ENCODE data around the gene KLRK1.
"Not testable (repeated sequence)": the region's sequence is repeated elsewhere in the genome, so short reads cannot be mapped to it uniquely, and the experiment has no call there.

KLRK1 gene

DNA sequence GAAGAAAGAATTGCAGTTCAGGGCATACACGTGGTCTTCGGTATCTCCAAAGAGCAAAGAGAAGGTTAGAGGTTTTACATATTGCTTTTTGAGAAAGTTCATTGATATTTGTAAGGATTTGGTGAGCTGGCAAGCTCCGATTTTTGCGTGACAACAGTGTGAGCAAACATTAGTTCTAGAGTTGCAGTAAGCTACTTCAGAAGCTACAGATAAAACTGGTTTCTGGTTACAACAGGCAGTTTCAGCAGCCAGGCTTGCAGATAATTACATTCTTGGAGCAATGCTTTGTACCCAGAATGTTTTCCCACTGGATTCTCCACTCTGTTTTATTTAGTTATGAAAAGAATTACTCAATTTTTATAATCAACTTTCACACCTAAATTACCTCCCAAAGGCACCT, 28.2 kb downstream of the KLRK1 start:
- no peak for DNase-seq

DNA sequence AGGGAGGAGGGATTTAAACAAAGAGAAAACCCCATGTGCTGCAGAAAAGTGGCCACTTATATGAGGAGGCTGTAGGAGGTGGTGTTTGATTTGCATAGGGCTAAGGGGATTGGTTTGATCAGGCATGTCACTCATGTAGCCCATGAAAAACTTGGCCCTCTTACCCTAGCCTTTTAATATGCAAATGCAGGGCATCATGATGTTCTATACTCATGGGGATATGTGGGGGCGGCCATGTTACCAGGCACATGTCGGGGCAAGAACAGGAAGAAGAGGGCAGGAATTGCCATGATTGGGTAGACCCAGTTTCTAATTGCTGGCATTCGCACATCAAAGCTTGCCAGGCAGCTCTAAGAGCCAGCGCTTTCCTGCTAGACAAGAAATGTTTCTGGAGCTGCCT, 28.8 kb downstream of the KLRK1 start:
- DNase-seq, result no peak

DNA sequence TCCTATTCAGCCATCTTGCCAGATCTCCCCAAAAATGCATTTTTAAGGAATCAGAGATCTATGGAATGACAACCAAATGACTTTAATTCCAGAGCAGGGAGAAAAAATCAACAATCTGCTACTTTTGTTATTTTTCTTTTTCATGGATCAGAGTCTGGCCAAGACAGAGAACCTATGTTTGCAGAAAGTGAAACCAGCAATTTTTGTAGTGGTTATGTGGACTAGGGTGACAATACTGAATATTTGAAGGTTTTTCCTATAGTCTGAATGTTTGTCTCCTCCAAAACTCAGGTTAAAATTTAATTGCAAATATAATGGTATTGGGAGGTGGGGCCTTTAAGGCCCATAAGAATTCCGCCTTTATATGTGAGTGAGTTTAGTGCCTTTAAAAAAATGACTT, 30.9 kb downstream of the KLRK1 start:
- DNase-seq, result no peak

DNA sequence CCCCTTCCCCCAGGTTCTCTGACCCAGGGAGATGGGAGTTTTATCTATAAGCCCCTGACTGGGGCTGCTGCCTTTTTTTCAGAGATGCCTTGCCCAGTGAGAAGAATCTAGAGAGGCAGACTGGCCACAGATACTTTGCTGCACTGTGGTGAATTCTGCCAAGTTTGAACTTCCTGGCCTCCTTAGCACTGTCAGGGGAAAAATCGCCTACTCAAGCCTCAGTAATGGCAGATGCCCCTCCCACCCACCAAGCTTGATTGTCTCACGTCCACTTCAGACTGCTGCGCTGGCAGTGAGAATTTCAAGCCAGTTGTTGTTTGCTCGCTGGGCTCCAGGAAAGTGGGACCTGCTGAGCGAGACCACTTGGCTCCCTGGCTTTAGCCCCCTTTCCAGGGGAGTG, 31.7 kb downstream of the KLRK1 start:
- no peak for DNase-seq

DNA sequence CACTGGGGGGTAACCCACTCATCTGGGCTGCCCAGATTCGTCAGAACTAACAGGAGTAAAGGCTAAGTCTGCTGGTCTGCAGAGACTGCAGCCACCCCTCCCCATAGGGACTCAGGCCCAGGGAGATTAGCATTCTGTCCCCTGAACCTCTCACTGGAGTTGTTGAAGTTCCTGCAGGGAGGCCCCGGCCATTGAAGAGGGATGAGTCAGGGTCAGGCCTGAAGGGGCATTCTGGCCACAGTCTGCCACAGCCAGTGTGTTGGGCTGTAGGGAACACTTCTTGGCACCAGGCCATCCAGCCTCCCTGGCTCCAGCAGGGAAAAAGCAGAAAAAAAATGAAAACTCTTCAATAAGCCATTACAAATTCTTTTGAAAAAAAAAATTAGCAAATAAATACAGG, 35.3 kb downstream of the KLRK1 start:
- no peak for DNase-seq

DNA sequence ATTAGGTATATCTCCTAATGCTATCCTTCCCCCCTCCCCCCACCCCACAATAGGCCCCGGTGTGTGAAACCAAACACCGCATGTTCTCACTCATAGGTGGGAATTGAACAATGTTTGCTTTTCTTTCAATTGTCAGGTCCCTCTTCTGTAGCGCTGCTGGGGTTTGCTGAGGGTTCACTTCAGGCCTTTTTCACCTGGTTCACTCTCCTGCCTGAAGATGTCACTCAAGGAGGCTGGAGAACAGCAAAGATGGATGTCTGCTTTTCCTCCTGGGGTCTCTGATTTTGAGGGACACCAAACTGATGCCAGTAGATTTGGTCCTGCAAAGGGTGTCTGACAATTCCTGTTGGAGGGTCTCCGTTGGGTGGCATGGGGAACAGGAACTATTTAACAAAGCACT, 35.8 kb downstream of the KLRK1 start:
- DNase-seq, result no peak

DNA sequence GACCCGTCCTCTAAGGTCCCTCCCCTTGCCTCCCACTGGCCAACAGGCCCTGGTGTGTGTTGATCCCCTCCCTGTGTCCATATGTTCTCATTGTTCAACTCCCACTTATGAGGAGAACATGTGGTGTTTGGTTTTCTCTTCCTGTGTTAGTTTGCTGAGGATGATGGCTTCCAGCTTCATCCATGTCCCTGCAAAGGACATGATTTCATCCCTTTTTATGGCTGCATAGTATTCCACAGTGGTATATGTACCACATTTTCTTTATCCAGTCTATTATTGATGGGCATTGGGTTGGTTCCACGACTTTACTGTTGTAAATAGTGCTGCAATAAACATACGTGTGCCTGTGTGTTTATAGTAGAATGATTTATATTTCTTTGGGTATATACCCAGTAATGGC, 38.4 kb downstream of the KLRK1 start:
- DNase-seq, result not testable (repeated sequence)

DNA sequence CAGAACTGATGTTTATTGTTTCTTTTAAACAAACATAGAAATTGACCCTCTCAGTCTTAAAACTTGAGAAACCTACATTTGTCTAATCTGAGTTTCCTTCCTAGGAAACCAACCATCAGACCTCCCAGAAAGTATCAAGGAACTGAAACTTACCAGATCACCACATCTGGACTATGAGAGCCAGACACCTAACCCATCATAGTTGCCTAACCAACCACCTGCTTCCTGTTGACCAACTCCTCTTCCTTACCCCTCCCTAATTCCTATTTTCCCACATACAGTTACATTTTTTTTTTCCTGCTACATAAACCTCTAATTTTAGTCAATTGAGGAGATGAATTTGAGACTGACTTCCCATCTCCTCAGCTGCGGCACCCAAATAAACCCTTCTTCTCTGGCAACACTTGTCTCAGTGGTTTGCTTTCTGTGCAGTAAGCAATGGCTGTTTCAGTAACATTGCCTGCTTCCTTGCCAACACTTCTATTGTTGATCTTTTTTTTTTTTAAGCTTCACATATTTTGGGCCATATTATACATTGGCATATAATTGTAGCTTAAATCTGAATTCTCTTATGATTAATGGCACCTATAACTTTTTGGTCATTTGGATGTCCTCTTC, 47.8 kb downstream of the KLRK1 start:
- no peak for DNase-seq

DNA sequence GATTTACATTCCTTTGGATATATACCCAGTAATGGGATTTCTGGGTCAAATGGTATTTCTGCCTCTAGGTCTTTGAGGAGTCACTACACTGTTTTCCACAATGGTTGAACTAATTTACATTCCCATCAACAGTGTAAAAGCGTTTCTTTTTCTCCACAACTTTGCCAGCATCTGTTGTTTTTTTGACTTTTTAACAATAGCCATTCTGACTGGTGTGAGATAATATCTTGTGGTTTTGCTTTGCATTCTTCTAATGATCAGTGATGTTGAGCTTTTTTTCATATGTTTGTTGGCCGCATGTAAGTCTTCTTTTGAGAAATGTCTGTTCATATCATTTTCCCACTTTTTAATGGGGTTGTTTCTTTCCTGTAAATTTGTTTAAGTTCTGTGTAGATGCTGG, 48.9 kb downstream of the KLRK1 start:
- not testable (repeated sequence) for DNase-seq

DNA sequence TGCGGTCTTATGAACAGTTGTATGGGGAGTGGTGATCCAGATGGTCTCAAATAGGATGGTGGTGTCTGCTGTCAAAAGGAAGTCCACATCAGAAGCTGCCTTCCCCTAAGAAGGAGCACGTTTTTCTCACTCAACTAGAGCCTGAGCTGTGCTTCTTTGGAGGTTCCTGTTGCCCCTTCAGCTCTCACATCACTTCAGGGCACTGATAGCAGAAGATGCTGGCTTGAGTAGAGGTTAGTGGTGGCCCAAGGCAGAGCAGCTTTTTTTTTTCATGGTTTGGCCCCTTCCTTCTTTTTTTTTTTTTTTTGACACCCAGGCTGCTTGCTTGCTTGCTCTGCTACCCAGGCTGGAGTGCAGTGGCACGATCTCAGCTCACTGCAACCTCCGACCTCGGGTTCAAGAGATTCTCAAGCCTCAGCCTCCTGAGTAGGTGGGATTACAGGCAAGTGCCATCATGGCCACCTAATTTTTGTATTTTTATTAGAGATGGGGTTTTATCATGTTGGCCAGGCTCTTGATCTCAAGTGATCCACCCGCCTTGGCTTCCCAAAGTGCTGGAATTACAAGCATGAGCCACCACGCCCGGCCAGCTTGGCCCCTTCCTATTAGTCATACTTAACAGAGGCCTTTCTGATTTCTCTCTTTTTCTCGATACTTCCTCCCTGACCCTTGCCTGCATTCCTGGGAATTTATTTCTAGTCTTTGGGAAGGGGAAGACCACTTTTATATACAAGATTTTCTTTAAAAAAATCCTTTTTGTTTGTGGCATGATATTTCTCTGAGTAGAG, 50.6 kb downstream of the KLRK1 start:
- DNase-seq, result no peak

DNA sequence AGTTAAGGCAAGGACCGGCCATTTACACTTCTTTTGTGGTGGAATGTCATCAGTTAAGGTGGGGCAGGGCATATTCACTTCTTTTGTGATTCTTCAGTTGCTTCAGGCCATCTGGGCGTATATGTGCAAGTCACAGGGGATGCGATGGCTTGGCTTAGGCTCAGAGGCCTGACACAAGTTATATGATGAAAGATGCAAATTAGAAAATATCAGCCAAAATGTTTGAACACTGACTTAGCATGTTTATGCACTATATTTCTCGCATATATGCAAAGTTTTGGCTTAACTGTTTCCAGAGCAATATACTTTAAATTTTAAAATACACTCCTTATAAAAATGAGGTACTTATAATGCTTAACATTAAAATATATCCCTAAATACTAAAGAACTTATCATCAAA, 51.4 kb downstream of the KLRK1 start:
- not testable (repeated sequence) for DNase-seq

DNA sequence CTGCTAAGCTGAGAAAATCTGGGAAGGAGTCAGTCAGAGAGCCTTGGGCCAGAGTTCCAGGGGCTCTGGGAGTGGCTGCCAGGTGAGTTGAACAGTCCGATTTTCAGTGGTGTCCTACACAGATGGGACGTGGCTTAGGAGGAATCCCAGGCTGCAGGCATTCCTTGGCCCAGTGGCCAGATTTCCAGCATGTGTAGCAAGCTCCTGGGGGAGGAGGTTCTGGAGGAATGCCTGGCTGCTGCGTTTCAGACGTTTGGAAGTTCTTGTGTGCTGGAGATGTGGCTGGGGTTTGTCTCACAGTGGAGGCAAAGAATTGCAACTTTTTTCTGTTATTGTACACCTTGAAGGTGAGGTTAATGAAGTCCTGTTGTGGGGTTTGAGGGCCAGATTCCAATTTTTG, 53.6 kb downstream of the KLRK1 start:
- DNase-seq, result not testable (repeated sequence)

DNA sequence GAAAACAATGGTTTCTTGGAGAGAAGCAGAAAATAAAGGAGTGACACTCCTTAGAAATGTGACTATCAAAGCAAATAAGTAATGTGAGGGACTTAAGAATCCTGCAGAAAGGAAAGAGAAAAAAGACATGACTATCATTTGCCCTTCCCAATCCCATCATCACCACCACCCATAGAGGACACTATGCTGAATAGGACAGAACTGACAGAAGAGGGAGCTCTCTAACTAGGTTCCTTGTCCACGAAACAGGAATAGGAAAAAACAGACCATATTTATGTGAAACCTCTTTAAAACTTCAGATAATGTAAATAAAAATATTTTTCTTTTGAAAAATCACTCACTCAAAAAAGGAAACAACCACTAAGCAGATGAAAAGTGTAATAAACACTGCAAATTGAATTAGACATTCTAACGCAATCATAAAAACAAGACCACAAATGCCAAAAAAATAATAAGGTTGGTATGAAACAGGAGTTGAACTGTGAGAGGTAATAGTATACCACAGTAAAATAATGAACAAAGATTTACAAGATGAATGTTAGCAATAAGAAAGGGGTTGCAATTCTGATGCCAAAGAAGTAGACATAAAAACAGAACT, 58.1 kb downstream of the KLRK1 start:
- peak; percentile 44 for DNase-seq

DNA sequence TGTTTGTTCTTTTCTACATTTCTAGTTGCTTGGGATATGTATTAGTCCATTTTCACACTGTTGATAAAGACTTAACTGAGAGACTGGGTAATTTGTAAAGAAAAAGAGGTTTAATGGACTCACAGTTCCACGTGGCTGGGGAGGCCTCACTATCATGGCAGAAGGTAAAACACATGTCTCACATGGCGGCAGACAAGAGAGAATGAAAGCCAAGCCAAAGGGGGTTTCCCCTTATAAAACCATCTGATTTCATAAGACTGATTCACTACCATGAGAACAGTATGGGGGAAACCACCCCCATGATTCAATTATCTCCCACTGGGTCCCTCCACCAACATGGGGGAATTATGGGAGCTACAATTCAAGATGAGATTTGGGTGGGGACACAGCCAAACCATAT, 61.1 kb downstream of the KLRK1 start:
- DNase-seq, result not testable (repeated sequence)

Measured in amniotic stem cell (primary cell).